Esophagus muscularis mucosa (tissue), 4 donors: ENCODE results near the gene MPC2. TPM values are rescaled to one million over a fixed set of nuclear protein-coding genes. Genes with fewer than 3 reads are reported as not detected.

ENCODE experiments used
- DNase-seq: peaks from one replicate; pipeline ENCODE4 v3.0.0-alpha.2; 2017; ENCODE audit errors: extremely low spot score
- H3K27ac ChIP-seq, 4 donors: fragments of 200-600 bp; sonication (generic); replicated peaks in 1 of 4; 1 replicate in 3 of 4; 2 replicates in 1 of 4; pipeline ENCODE4 v1.5.1; 2016 to 2019; ENCODE audit warnings: mild to moderate bottlenecking in 1 of 4
- H3K27me3 ChIP-seq, 4 donors: fragments of 200-600 bp; sonication (generic); one replicate each; pipeline versions ENCODE4 v1.5.1 to v1.6.0; 2016 to 2019
- H3K36me3 ChIP-seq, 4 donors: fragments of 200-600 bp; sonication (generic); one replicate each; pipeline ENCODE4 v1.5.1; 2016 to 2019
- H3K4me1 ChIP-seq, 4 donors: fragments of 200-600 bp; sonication (generic); one replicate each; pipeline ENCODE4 v1.5.1; 2016 to 2019
- H3K4me3 ChIP-seq, 4 donors: fragments of 200-600 bp; sonication (generic); 1 replicate in 2 of 4; 2 replicates in 2 of 4; pipeline ENCODE4 v1.5.1; 2016 to 2019; ENCODE audit warnings: mild to moderate bottlenecking in 4 of 4, moderate library complexity in 1 of 4
- H3K9me3 ChIP-seq, 4 donors: fragments of 200-600 bp; sonication (generic); 1 replicate in 3 of 4; 2 replicates in 1 of 4; pipeline ENCODE4 v1.5.1; 2016 to 2019
- CTCF ChIP-seq, 3 experiments: fragments of 200-600 bp in 2 of 3; fragments of 450-650 bp in 1 of 3; sonication (generic) in 2 of 3; IDR thresholded peaks; one replicate each; pipeline ENCODE4 v1.5.1; 2017 to 2019; ENCODE audit warnings: antibody characterized with exemption in 3 of 3, mild to moderate bottlenecking in 2 of 3, moderate library complexity in 1 of 3
- EP300 ChIP-seq: sonication (generic); formaldehyde crosslinking; IDR thresholded peaks from one replicate; pipeline ENCODE4 v1.6.1; 2017; ENCODE audit warnings: antibody characterized with exemption
- POLR2A ChIP-seq: fragments of 450-650 bp; IDR thresholded peaks from one replicate; pipeline ENCODE4 v1.6.1; 2017; ENCODE audit warnings: antibody characterized with exemption, moderate library complexity, mild to moderate bottlenecking, low read depth
- POLR2AphosphoS5 ChIP-seq, 2 donors: sonication (generic); formaldehyde crosslinking; IDR thresholded peaks; one replicate each; pipeline ENCODE4 v1.6.1; 2017; ENCODE audit warnings: antibody characterized with exemption in 2 of 2
- WGBS: methylation state at CpG from one replicate; pipeline ENCODE4 v1.1.5; 2018; 5-methylcytosine and 5-hydroxymethylcytosine counted together
- intact Hi-C: fragments of 100-400 bp; cut with DNase I; formaldehyde crosslinking; loops from one replicate; pipeline ENCODE4 v1.15.1; 2023
- total RNA-seq, 4 donors: library from RNA; depleted of rRNA; stranded (reverse); fragments of >200 nt; gene quantifications; one replicate each; pipeline versions ENCODE4 v1.1.0 to v1.2.1, GENCODE V29; 2016

MPC2 gene
- total RNA-seq: 10 to 100 TPM; 41.6 to 70.3 (median 52.5) TPM

- Histone ChIP-seq H3K36me3 (peaks cover 0 to 4% (median 0%) of the 10 kb centered on the region in 4 donors), H3K4me1 (peaks cover 29 to 70% (median 49%) of the 10 kb centered on the region in 4 donors), H3K4me3 (peak within 1 kb of the TSS; percentile 86 to 98 (median 94)), H3K9me3 (no peaks in the 10 kb centered on the region), H3K27me3 (no peaks in the 10 kb centered on the region), H3K27ac (peak within 1 kb of the TSS; percentile 90 to 99 (median 98))
- intact Hi-C loops: loop anchor here (2.0 to 5.0 kb wide), 2 partner anchors 145 to 222 kb away; no protein-coding TSS in a partner anchor
- TF ChIP-seq POLR2AphosphoS5 (IDR thresholded peaks at IDR 0.05) (peak; percentile 64 to 66), CTCF (IDR thresholded peaks at IDR 0.05) (no peak)
- DNase-seq: peak; percentile 93
- WGBS: 0% methylated on average over 29 of the region's 51 CpGs
Observed at GRCh38 chr1:167936930-167937708, at the start of gene MPC2. Gene MPC2 (minus strand): TSS chr1:167937072. CDS start chr1:167935841, 1,231 bp downstream.

GRCh38 chr1:167984886-167985489 lies 48.1 kb upstream of the MPC2 start:
- WGBS: 88% methylated on average over 8 of the region's 8 CpGs
- intact Hi-C loops: no loop called here
- peaks cover 0 to 5% (median 2%) of the 10 kb centered on the region in 4 donors for H3K36me3 ChIP-seq

GRCh38 chr1:167983797-167984420 lies 47.0 kb upstream of the MPC2 start:
- H3K4me3 ChIP-seq: no peak overlapping the region
- peaks cover 0 to 15% (median 3%) of the 10 kb centered on the region in 4 donors for H3K4me1 ChIP-seq
- 90% methylated on average over 2 of the region's 2 CpGs for WGBS
- intact Hi-C loops: no loop called here
- H3K27ac ChIP-seq: no peak overlapping the region
- H3K27me3 ChIP-seq: no peaks in the 10 kb centered on the region
- peaks cover 0 to 10% (median 2%) of the 10 kb centered on the region in 4 donors for H3K36me3 ChIP-seq
- TF ChIP-seq CTCF (IDR thresholded peaks at IDR 0.05) (no peak), POLR2A (no peak), POLR2AphosphoS5 (IDR thresholded peaks at IDR 0.05) (no peak), EP300 (no peak)
- H3K9me3 ChIP-seq: no peaks in the 10 kb centered on the region
- DNase-seq: no peak

More at GRCh38 chr1:167984886-167985489, 48.1 kb upstream of the MPC2 start:
- no peaks in the 10 kb centered on the region for H3K9me3 ChIP-seq
- no peaks in the 10 kb centered on the region for H3K27me3 ChIP-seq
- H3K27ac ChIP-seq: no peak overlapping the region
- H3K4me1 ChIP-seq: peaks cover 0 to 15% (median 3%) of the 10 kb centered on the region in 4 donors
- TF ChIP-seq EP300: no peak
- no peak for TF ChIP-seq CTCF (IDR thresholded peaks at IDR 0.05)
- no peak for TF ChIP-seq POLR2A
- no peak for TF ChIP-seq POLR2AphosphoS5 (IDR thresholded peaks at IDR 0.05)
- DNase-seq: no peak
- H3K4me3 ChIP-seq: no peak overlapping the region

- intact Hi-C loops: no loop called here
- Histone ChIP-seq H3K4me1 (peaks cover 0 to 15% (median 3%) of the 10 kb centered on the region in 4 donors), H3K27ac (no peak overlapping the region), H3K36me3 (peaks cover 0 to 18% (median 3%) of the 10 kb centered on the region in 4 donors), H3K9me3 (no peaks in the 10 kb centered on the region), H3K27me3 (no peaks in the 10 kb centered on the region), H3K4me3 (no peak overlapping the region)
- 99% methylated on average over 9 of the region's 9 CpGs for WGBS
- DNase-seq: no peak
- TF ChIP-seq CTCF (IDR thresholded peaks at IDR 0.05) (no peak), EP300 (no peak), POLR2A (no peak), POLR2AphosphoS5 (IDR thresholded peaks at IDR 0.05) (no peak)
Observed at GRCh38 chr1:167981933-167982332, 45.1 kb upstream of the MPC2 start.
